ENCODE measurements around the gene PPARD. TPM values are rescaled to one million over a fixed set of nuclear protein-coding genes. Genes with fewer than 3 reads are reported as not detected.

Gene PPARD
- total RNA-seq, 1 donor from 2014 or later = 26.3 TPM

DNA sequence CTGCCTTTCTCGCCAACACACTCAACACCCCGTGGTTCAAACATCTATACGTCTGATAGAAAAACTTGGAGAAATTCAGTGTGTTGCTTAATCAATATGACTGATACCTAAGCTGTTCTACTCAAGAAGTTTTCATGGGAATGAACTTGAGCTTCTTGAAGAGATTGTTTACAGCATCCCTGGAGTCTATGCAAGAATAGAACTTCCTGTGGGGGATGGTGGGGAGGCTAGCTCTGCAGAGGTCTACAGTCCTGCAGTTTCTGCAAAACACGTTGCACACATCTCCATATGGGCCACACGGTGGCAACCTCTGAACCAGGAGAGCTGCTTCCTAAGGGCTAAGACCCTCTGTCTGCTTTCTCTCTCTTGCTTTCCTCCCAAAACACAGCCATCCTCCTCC lies 77.1 kb downstream of the PPARD start:
- peaks cover 3% of the 10 kb centered on the region for H3K36me3 Mint-ChIP-seq (ENCODE audit: low read depth)
- peaks cover 19% of the 10 kb centered on the region for H3K4me1 Mint-ChIP-seq
- DNase-seq (ENCODE audit: low read depth, low spot score) = no peak
- no peaks in the 10 kb centered on the region for H3K9me3 Mint-ChIP-seq
- H3K27ac Mint-ChIP-seq (ENCODE audit: unreplicated experiment) = no peak overlapping the region
- no peak overlapping the region for H3K4me3 Mint-ChIP-seq
- peak; percentile 23 for TF ChIP-seq CTCF (conservative IDR thresholded peaks at IDR 0.05)
- H3K27me3 Mint-ChIP-seq (ENCODE audit: low read depth) = no peaks in the 10 kb centered on the region

DNA sequence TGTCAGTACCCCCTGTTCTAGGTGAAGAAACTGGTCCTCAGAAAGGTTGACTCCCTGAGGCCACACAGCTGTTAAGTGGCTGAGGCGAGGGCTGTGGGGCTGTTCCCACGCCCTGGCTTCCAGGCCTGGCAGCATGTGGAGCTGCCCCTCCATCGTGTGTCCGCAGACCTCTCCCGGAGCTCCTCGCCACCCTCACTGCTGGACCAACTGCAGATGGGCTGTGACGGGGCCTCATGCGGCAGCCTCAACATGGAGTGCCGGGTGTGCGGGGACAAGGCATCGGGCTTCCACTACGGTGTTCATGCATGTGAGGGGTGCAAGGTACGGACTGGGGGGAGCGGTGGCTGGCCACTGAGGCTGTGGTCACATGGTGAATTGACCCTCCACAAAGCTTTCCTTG lies 77.6 kb downstream of the PPARD start:
- TF ChIP-seq CTCF (conservative IDR thresholded peaks at IDR 0.05) = no peak
- no peak overlapping the region for H3K27ac Mint-ChIP-seq (ENCODE audit: unreplicated experiment)
- no peaks in the 10 kb centered on the region for H3K9me3 Mint-ChIP-seq
- no peaks in the 10 kb centered on the region for H3K27me3 Mint-ChIP-seq (ENCODE audit: low read depth)
- no peak for DNase-seq (ENCODE audit: low read depth, low spot score)
- H3K36me3 Mint-ChIP-seq (ENCODE audit: low read depth) = peaks cover 6% of the 10 kb centered on the region
- peaks cover 19% of the 10 kb centered on the region for H3K4me1 Mint-ChIP-seq
- H3K4me3 Mint-ChIP-seq = no peak overlapping the region

DNA sequence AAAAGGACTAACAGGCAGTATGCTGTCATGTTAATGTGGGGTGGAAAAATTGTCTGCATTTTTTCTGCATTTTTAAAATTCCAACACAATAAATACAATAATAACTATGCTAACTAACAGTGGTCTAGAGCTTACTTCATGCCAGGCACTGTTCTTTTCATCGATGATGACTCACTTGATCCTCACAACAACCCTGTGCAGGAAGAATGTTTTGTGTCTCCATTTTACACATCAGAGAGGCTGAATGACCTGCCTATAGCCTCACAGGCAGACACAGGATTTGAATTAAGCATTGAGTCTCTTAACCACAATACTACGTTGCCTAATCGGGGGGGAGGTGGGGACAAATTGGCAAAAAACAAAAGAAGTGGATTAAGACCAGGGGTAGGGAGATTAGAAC lies 82.9 kb downstream of the PPARD start:
- Mint-ChIP-seq H3K27me3 (ENCODE audit: low read depth) (no peaks in the 10 kb centered on the region), H3K4me1 (peaks cover 10% of the 10 kb centered on the region), H3K27ac (ENCODE audit: unreplicated experiment) (no peak overlapping the region), H3K9me3 (peaks cover 8% of the 10 kb centered on the region), H3K4me3 (no peak overlapping the region), H3K36me3 (ENCODE audit: low read depth) (peaks cover 15% of the 10 kb centered on the region)
- DNase-seq (ENCODE audit: low read depth, low spot score) = no peak
- TF ChIP-seq CTCF (conservative IDR thresholded peaks at IDR 0.05) = no peak

DNA sequence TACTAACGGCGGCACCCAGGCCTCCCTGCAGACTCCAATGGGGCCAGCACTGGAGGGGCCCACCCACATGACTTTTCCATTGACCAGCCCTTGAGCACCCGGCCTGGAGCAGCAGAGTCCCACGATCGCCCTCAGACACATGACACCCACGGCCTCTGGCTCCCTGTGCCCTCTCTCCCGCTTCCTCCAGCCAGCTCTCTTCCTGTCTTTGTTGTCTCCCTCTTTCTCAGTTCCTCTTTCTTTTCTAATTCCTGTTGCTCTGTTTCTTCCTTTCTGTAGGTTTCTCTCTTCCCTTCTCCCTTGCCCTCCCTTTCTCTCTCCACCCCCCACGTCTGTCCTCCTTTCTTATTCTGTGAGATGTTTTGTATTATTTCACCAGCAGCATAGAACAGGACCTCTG lies 83.7 kb downstream of the PPARD start:
- peaks cover 15% of the 10 kb centered on the region for H3K36me3 Mint-ChIP-seq (ENCODE audit: low read depth)
- peaks cover 10% of the 10 kb centered on the region for H3K4me1 Mint-ChIP-seq
- H3K4me3 Mint-ChIP-seq = no peak overlapping the region
- H3K27ac Mint-ChIP-seq (ENCODE audit: unreplicated experiment) = peak overlapping the region; percentile 84
- H3K9me3 Mint-ChIP-seq = peaks cover 8% of the 10 kb centered on the region
- DNase-seq (ENCODE audit: low read depth, low spot score) = no peak
- no peak for TF ChIP-seq CTCF (conservative IDR thresholded peaks at IDR 0.05)
- no peaks in the 10 kb centered on the region for H3K27me3 Mint-ChIP-seq (ENCODE audit: low read depth)

GRCh38 chr6:35427435-35427834 lies 85.1 kb downstream of the PPARD start:
- no peak overlapping the region for H3K27ac Mint-ChIP-seq (ENCODE audit: unreplicated experiment)
- DNase-seq (ENCODE audit: low read depth, low spot score) = no peak
- peaks cover 8% of the 10 kb centered on the region for H3K9me3 Mint-ChIP-seq
- H3K4me1 Mint-ChIP-seq = peaks cover 10% of the 10 kb centered on the region
- no peak overlapping the region for H3K4me3 Mint-ChIP-seq
- H3K36me3 Mint-ChIP-seq (ENCODE audit: low read depth) = peaks cover 15% of the 10 kb centered on the region
- no peak for TF ChIP-seq CTCF (conservative IDR thresholded peaks at IDR 0.05)
- H3K27me3 Mint-ChIP-seq (ENCODE audit: low read depth) = no peaks in the 10 kb centered on the region

GRCh38 chr6:35427851-35428321 lies 85.5 kb downstream of the PPARD start:
- H3K36me3 Mint-ChIP-seq (ENCODE audit: low read depth) = peaks cover 15% of the 10 kb centered on the region
- H3K27me3 Mint-ChIP-seq (ENCODE audit: low read depth) = no peaks in the 10 kb centered on the region
- H3K27ac Mint-ChIP-seq (ENCODE audit: unreplicated experiment) = no peak overlapping the region
- peaks cover 8% of the 10 kb centered on the region for H3K9me3 Mint-ChIP-seq
- TF ChIP-seq CTCF (conservative IDR thresholded peaks at IDR 0.05) = no peak
- no peak for DNase-seq (ENCODE audit: low read depth, low spot score)
- peaks cover 10% of the 10 kb centered on the region for H3K4me1 Mint-ChIP-seq
- H3K4me3 Mint-ChIP-seq = no peak overlapping the region
